GM23248 (cell line): ENCODE results near the gene PRKCE.

Experiments used
- EZH2 ChIP-seq: fragments of 200-600 bp; sonication (generic); IDR thresholded peaks from 2 replicates; pipeline ENCODE4 v1.6.1; 2018; ENCODE audit warnings: antibody characterized with exemption, mild to moderate bottlenecking; ENCODE audit not compliant: insufficient read depth, poor library complexity, severe bottlenecking
- EZH2phosphoT487 ChIP-seq: fragments of 200-600 bp; sonication (generic); IDR thresholded peaks from 2 replicates; pipeline ENCODE4 v1.6.1; 2018; ENCODE audit warnings: antibody characterized with exemption, moderate library complexity, mild to moderate bottlenecking, low read depth; ENCODE audit not compliant: insufficient read depth

DNA sequence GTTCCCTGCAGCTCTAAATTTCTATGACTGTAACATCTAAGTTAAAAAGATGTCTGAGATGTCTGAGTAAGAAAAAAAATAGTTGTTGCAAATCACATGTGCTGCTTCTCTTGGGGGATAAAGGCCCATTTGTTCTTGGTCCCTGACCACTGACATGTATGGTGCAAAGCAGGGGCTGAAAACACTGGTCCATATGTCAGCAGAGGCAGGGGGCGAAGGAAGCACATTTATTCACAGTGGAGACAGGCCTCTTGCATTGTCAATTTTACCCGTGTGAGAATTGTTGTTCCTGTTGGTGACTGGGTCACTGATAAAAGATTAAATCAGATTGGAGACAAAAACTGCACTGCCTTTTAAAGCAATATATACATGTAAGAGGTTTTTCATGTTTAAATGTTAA is 38.8 kb downstream of the PRKCE start:
- TF ChIP-seq EZH2 (no peak), EZH2phosphoT487 (no peak)
